OCI-M2 (cell line): Measurements from ENCODE around the gene BAX.

Experiments
- DNase-seq: peaks from one replicate; lab custom pipeline; 2025; ENCODE audit not compliant: unreplicated experiment; lab: John Stamatoyannopoulos, UW

BAX gene

GRCh38 chr19:48961673-48962028, 7.0 kb downstream of the BAX start:
- DNase-seq, result no peak

GRCh38 chr19:48962029-48962848, 7.6 kb downstream of the BAX start:
- peak; percentile 46 for DNase-seq

DNA sequence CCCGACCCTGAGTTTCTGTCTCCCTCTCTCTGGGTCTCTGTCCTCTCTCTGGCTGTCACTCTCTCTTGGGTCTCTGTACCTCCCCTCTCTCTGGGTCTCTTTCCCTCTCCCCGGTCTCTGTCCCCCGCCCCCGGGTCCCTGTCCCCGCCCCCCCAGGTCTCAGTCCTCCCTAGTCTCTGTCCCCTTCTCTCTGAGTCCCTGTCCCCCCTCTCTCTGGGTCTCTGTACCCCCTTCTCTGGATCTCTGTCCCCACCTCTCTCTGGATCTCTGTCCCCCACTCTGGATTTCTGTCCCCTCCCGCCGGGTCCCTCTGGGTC, 8.1 kb downstream of the BAX start:
- no peak for DNase-seq

DNA sequence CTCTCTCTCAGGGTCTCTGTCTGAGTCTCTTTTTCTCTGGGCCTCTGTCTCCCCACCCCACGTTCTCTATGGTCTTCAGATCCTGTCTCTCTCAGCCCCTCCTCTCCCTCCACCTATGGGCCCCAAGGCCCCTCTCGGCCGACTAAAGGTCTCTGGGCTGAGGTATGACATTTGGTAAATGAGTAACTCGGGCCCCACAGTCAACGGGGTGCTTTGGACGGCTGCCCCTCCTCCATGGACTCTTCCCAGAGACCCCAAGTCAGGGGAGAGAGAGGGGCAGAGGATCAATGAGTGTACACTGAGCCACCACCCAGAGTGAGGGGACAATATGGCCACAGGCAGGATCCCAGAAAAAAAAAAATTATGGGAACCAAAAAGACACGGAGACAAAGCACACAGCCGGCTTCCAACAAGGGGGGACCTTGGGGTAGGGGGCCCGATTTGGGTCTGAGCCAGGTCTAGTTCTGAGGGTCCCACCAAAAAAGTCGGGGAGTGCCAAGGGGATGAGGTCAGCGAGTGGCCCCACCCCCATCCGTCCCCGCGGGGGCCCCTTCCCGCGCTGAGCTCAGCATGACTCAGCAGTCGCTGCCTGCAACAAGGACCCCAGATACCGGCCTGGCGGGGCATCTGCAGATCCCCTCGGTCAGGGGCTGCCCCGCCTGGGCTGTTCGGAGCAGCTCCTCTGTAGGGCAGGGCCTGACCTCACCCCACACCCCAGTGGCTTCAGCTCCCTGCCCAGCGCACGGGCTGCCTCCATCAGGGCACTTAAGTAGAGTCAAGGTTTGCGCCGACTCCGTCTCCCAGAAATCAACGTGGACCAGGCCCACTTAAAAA, 8.9 kb downstream of the BAX start:
- DNase-seq, result peak; percentile 47

- DNase-seq, result no peak
Observed at GRCh38 chr19:48964205-48965039, 9.7 kb downstream of the BAX start.

DNA sequence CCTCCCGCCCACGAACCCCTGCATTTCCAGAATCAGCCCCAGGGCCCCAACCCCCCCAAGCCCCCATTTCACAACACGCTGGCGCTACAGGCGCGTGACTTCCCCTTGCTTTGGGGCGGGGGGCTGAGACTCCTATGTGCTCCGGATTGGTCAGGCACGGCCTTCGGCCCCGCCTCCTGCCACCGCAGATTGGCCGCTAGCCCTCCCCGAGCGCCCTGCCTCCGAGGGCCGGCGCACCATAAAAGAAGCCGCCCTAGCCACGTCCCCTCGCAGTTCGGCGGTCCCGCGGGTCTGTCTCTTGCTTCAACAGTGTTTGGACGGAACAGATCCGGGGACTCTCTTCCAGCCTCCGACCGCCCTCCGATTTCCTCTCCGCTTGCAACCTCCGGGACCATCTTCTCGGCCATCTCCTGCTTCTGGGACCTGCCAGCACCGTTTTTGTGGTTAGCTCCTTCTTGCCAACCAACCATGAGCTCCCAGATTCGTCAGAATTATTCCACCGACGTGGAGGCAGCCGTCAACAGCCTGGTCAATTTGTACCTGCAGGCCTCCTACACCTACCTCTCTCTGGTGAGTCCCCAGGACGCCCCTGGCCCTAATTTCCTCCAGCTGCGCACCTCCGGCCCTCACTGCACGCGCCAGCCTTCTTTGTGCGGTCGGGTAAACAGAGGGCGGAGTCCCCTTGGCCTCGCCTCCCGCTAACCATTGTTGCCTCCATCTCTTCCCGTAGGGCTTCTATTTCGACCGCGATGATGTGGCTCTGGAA, 10.5 kb downstream of the BAX start, which contains the start of gene FTL:
Gene FTL (plus strand): TSS at position 270 of the 766 bp plus-strand sequence. CDS start 199 bp downstream, at position 469.
- DNase-seq, result peak; percentile 91

DNA sequence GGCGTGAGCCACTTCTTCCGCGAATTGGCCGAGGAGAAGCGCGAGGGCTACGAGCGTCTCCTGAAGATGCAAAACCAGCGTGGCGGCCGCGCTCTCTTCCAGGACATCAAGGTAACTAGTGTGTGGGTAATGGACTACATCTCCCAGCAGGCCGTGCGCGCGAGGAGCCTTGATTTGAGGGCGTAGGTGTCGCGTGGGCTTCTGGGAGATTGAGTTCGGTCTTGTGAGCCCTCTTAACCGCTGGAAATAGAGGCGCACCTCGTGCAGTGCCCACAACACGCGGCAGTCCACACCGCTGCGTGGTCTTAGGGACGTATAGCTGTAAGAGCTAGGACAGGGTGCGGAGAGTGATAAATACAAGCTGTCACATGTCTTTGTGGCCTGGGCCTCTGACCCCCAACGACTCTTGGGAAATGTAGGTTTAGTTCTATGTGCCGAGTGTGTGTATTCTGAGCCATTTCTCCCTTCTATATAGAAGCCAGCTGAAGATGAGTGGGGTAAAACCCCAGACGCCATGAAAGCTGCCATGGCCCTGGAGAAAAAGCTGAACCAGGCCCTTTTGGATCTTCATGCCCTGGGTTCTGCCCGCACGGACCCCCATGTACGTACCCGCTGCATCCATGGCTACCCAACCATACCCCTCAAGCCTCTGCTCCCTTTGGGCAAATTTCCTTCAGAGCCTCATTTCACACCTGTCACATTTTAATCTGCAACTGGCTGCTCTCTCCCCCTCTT, 11.3 kb downstream of the BAX start:
- DNase-seq, result peak; percentile 28

DNA sequence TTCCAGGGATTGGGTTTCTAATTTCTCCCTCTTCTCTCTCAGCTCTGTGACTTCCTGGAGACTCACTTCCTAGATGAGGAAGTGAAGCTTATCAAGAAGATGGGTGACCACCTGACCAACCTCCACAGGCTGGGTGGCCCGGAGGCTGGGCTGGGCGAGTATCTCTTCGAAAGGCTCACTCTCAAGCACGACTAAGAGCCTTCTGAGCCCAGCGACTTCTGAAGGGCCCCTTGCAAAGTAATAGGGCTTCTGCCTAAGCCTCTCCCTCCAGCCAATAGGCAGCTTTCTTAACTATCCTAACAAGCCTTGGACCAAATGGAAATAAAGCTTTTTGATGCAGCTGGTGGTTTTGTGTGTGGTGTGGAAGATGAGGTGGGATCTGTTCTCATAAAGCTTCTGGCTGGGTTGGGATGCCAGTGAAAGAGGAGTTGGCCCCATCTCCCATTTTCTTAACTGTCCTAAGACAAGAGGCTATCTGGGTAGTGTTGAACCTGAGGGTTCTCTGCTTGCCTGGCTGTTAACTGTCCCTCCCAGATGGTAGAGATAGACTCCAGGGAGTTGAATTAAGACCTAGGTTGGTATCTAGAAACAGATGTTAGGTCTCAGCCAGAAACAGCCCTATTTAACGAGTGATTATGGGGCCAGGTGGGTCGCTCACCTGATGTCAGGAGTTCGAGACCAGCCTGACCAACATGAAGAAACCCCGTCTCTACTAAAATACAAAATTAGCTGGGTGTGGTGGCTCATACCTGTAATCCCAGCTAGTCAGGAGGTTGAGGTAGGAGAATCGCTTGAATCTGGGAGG, 12.1 kb downstream of the BAX start:
- no peak for DNase-seq

- DNase-seq, result no peak
Observed at GRCh38 chr19:48967346-48968178, 12.9 kb downstream of the BAX start.

DNA sequence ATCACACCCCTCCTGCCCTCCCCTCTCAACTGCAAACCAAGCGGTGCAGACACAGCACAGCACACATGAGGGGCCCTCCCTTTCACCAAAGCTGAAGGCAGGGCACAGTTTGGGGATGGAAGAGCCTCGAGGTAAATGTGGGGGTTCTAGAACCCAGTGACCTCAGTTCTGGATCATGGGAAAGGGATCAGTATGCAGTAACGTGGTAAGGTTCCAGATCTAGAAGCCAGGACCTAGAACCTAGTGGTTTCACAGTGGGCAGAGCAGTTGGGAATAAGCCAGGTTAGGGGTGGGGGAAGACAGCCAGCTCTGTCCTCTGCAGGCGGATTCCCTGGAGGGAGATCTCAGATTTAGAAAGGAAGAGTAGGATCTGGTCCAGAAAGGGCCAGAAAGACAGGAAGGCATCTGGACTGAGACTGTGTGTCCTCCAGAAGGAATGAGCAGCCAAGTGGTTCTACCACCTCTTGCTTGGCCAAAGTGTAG, 13.5 kb downstream of the BAX start:
- DNase-seq, result no peak

- DNase-seq, result no peak
Observed at GRCh38 chr19:48968813-48969218, 14.1 kb downstream of the BAX start.

DNA sequence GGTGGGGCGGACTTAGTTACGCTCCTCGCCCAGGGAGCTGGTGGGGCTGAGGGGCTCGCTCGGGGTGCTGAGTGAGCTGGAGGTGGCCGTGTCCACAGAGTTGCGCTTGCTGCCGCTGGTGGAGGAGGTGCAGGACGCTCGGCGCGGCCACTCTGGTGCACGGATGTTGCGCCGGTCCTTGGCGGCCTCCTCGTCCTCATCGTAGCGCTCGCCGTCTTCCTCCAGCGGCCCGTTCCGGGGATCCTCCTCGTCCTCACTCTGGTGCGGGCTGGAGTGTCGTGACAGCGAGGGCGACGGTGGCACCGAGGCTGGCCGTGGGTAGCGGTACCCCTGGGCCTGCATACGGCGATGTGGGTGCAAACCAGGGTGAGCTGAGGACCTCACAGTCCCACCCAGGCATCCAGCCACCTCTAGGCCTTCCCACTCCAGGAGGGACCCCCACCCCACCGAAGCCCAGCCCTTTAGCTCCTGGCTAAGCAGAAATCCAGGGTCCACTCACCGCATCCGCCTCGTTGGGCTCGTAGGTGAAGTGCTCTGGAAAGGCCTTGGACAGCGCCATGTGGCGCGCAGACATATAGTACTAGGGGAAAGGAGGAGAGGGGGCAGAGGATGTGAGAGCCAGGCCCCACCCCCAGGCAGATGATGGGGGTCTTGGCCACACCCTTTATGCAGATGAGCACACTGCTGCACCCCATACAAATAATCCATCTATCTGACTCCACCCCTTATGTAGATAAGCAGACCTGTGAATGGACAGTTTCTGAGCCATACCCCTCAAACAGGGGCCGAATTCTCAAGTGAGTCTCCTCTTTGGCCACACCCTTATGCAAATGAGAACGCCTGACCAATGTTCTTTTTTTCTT, 14.8 kb downstream of the BAX start:
- no peak for DNase-seq

DNA sequence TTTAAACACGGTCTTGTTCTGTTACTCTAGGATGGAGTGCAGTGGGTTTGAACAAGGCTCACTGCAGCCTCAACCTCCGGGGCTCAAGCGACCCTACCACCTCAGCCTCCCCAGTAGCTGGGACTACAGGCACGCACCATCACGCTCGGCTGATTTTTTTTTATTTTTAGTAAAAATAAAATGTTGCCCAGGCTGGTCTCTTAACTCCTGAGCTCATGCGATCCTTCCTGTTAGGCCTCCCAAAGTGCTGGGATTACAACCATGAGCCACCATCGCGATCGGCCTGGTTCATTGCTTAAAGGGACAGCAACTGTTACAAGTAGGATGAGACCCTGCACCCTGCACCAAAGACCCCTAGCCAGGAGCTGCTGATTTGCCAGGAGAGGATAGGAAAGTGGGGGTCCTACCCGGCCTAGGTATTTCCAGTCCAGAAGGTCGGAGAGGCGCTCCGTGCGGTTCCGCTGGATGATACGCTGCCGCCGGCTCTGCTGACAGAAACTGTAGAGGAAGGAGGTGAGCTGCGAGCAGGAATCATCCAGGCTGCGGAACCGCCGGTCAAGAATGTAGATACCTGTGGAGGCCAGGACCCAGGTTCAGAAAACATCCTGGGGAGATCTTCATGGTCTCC, 15.6 kb downstream of the BAX start:
- DNase-seq, result no peak

DNA sequence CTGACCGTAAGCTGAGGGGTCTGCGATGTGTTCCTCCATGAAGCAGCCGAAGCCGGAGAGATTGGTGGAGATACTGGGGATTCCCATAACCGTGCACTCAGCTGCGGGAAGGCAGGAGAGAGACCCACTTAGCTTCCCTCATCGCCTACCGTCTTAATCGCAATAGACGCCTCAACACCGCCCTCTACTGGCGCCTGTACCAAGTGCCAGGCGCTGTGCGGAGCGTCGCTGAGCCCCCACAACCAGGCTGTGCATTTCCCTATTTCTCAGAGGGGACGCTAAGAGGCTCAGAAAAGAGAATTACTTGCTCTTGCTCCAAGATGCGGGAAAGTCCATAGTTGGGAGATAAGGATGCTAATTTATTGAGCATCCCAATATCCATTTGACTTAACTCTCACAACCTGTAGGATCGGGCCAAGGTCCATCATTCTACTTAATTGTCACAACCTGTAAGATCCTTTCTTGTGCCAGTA, 16.3 kb downstream of the BAX start:
- peak; percentile 84 for DNase-seq

- no peak for DNase-seq
Observed at GRCh38 chr19:48975947-48976847, 21.5 kb downstream of the BAX start.

GRCh38 chr19:48977061-48977460, 22.4 kb downstream of the BAX start:
- DNase-seq, result no peak
